Activated T-cell treated with anti-CD3 and anti-CD28 coated beads for 24 hours (primary cell): ENCODE measurements around the gene PSENEN.

Experiments
- DNase-seq: peaks from one replicate; pipeline ENCODE4 v3.0.0-alpha.2; 2020; ENCODE audit warnings: low read depth

The PSENEN gene

DNA sequence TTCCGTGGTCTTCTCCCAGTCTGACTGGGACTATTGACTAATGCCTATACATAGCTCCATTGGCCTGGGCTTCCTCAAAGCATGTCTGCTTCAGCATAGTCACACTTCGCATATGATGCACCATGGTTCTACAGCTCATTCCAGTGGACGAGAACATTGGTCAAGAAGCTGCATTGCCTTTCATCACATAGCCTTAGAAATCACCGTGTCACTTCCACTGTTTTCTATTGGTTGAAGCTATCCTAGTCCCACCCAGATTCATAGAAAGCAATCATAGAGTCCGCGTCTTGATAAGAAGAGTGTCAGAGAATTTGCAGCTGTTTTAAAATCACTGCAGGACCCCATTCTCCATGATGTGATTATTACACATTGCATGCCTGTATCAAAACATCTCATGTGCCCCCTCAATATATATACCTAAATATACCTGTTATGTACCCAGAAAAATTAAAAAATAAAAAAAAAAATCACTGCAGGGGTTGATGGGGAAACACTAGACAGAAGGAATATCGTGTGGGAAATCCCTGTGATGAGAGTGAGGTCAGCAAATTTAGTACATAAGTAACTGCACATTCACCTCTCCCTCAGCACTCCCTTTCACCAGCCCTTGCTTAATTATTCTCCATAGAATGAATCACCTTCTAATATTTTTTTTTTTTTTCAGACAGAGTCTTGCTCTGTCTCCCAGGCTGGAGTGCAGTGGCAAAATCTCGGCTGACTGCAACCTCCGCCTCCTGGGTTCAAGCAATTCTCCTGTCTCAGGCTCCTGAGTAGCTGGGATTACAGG lies 27.8 kb downstream of the PSENEN start:
- no peak for DNase-seq

DNA sequence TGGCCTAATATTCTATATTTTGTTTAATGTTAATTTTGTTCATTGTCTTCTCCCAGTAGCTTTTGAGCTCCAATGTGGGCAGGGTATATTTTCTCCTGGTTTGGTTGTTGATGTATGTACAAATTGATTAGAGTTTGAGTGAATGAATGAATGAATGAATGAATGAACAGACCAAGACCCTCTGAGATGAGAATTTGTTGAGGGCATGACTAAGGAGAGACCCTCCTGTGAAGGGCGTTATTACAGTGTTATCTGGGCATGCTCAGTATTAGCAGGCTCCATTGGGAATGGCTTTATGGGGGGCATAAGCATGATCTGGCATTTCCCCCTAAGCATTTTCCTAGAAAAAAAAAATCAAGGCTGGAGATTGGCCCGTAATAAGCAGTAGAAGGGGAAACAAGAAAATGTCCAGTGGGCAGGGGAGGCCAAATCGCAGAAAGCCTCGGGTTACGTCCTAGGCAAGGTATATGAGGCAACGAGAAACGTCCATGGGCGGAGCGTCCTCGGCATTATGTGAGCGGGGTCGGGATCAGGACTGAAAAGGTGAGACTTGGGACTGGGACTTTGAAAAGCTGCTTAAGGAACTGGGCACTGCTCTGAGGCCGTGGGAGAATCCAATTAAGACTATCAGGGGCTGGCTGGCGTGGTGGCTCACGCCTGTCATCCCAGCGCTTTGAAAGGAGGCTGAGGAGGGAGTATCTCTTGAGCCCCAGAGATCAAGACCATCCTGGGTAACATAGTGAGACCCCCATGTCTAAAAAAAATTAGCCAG lies 29.0 kb downstream of the PSENEN start:
- no peak for DNase-seq

- DNase-seq = no peak
These were observed 29.5 kb downstream of the PSENEN start for GRCh38 chr19:35775046-35775297.

- DNase-seq = peak; percentile 98
These were observed 30.0 kb downstream of the PSENEN start, which contains the start of gene ARHGAP33 for GRCh38 chr19:35775298-35776101. TSS of gene ARHGAP33 (plus strand) at chr19:35775564. CDS start at chr19:35775659, 95 bp downstream.

- no peak for DNase-seq
These were observed 30.8 kb downstream of the PSENEN start for GRCh38 chr19:35776102-35776788.

DNA sequence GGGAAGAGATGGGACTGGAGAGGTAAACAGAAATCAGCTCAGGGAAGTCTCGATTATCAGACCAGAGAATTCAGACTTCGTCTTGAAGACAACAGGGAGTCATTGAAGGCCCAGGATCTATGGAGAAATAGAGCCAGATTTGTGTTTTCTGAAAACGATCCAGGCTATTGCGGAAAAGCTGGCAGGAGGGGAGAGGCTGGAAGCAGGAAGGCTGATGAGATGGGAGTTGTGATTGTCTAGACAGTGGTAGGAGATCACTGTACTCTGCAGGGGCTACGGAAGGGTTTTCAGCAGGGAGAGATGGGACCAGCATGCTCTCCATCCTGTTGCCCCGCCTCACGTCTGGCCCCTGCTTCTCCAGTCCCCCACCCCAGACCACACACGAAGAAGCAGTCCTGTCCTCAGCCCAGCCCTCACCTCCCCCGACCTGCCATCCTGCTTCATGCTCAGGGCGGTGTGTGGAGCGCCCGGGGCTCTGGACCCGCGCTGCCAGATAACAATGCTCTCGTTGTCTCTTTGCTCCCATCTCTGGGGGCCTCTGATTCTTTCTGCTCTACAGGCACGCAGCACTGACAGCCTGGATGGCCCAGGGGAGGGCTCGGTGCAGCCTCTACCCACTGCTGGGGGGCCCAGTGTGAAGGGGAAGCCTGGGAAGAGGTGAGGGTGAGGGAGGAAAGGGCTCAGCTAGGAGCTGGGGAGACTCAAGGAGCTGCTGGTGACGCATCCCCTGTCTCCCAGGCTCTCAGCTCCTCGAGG lies 31.8 kb downstream of the PSENEN start:
- DNase-seq = no peak

DNA sequence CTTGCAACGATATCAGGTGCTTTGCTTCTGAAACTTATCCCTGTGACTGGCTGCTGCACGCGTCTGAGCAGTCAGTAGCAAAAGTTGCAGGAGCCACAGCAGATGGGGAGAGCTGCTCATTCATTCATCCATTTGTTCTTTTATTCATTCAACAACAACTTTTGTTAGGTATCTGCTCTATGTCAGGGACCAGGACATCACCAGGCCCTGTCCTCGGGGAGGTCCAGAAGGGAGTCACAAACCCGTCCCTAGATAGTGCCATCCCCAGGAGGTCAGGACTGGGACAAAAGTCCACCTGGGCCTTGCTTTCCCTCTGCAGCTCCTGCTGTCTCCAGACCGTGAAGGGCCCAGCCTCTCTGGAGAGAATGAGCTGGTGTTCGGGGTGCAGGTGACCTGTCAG lies 32.5 kb downstream of the PSENEN start:
- no peak for DNase-seq

DNA sequence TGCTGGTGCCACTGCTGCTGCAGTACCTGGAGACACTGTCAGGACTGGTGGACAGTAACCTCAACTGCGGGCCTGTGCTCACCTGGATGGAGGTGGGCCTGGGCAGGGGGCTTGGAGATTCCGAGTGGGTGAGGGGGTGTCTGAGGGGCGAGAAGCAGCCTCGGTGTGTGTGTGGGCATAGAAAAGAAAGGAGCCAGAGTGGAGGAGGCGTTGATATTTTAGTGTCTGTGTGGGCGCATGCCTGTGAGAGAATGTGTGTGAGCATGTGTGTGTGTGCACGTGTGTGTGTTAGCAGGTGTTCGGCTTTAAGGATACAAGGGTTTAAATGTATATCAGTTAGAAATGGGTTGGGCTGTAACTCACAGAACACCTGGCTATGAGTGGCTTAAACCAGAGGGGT lies 33.6 kb downstream of the PSENEN start:
- DNase-seq = no peak

GRCh38 chr19:35780058-35780457 lies 34.6 kb downstream of the PSENEN start:
- no peak for DNase-seq

GRCh38 chr19:35780717-35781116 lies 35.3 kb downstream of the PSENEN start:
- DNase-seq = no peak

GRCh38 chr19:35781650-35782049 lies 36.2 kb downstream of the PSENEN start:
- no peak for DNase-seq

GRCh38 chr19:35782589-35782988 lies 37.1 kb downstream of the PSENEN start:
- no peak for DNase-seq

GRCh38 chr19:35783469-35784434 lies 38.3 kb downstream of the PSENEN start:
- no peak for DNase-seq

DNA sequence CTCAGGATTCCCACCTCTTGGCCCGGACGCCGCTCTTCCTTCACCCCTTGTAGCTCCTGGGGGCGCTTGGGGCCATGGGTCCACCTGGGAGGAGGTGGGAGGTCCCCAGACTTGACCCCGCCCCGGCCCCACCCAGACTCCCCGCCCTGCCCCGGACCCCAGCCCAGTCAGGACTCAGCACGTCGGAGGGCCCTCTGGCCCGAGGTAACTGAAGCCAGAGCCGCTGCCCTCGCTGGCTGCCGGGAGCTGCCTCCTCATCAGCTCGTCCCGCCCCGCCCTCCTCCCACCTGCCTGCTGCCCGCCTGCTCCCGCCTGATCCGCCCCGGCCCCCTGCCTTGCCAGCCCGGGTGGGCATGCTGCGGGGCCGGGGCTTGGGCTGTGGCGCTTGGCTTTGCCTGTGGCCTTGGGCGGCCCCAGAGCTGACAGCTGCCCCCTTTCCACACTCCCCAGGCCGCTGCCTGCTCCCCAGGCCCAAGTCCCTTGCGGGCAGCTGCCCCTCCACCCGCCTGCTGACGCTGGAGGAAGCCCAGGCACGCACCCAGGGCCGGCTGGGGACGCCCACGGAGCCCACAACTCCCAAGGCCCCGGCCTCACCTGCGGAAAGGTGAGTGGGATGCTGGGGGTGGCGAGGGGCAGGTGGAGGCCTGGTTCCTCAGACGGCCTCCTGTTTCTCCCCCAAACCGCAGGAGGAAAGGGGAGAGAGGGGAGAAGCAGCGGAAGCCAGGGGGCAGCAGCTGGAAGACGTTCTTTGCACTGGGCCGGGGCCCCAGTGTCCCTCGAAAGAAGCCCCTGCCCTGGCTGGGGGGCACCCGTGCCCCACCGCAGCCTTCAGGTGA lies 39.3 kb downstream of the PSENEN start:
- no peak for DNase-seq

- no peak for DNase-seq
These were observed 39.8 kb downstream of the PSENEN start for GRCh38 chr19:35785339-35785627.

- no peak for DNase-seq
These were observed 41.1 kb downstream of the PSENEN start for GRCh38 chr19:35786299-35787160.

DNA sequence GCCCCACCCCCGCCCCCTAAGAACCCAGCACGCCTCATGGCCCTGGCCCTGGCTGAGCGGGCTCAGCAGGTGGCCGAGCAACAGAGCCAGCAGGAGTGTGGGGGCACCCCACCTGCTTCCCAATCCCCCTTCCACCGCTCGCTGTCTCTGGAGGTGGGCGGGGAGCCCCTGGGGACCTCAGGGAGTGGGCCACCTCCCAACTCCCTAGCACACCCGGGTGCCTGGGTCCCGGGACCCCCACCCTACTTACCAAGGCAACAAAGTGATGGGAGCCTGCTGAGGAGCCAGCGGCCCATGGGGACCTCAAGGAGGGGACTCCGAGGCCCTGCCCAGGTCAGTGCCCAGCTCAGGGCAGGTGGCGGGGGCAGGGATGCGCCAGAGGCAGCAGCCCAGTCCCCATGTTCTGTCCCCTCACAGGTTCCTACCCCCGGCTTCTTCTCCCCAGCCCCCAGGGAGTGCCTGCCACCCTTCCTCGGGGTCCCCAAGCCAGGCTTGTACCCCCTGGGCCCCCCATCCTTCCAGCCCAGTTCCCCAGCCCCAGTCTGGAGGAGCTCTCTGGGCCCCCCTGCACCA lies 41.9 kb downstream of the PSENEN start:
- no peak for DNase-seq
